ENCODE results near the gene PTGR3.

Gene PTGR3

DNA sequence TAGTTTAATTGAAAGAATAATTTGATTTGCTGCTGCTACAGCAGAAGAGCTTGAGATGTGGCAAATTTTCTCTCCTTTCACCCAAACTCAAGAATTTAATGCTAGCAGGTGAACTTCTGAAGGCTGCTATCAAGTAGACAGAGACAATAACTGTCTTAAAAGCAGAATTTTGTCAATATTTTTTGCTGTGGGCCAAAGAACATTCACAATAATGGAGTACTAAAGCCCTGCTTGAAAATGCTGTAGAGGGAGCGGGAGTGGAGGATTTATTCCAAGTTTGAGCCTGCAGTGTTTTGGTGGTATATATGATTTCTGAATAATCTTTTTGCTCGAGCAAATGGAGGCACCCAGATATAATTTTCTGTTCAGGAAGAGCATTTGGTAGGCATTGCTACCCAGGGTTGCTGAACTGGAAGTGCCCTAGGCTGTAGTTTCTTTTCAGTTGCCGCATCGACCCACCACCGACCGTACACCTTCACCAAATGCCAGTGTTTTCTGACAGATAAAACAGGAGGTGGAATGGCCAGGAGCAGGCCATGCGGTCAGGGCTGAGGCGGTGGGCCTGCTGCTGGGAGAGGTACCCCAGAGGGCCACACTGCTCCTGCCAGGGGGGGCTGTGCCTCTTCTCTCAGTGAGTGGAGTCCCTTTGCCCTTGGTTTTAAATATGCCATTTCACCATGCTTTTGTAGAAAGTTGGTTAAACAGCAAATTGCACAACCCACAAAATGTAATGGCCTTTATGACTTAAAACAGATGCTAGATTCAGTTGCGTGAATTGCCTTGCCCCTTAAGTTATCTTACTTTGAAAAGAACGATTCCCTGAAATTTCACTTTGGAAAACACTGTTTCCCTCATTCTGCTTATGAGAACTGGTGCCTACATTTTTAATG is 38.0 kb upstream of the PTGR3 start:
- no peaks in the 10 kb centered on the region for H3K36me3 ChIP-seq (ENCODE audit: insufficient read depth, low read length)
- H3K4me1 ChIP-seq (ENCODE audit: insufficient read depth, low read length): no peaks in the 10 kb centered on the region
- H3K9ac ChIP-seq (ENCODE audit: low read depth, low read length): no peak overlapping the region
- H3K9me3 ChIP-seq (ENCODE audit: control insufficient read depth, insufficient read depth, low read length): no peaks in the 10 kb centered on the region

DNA sequence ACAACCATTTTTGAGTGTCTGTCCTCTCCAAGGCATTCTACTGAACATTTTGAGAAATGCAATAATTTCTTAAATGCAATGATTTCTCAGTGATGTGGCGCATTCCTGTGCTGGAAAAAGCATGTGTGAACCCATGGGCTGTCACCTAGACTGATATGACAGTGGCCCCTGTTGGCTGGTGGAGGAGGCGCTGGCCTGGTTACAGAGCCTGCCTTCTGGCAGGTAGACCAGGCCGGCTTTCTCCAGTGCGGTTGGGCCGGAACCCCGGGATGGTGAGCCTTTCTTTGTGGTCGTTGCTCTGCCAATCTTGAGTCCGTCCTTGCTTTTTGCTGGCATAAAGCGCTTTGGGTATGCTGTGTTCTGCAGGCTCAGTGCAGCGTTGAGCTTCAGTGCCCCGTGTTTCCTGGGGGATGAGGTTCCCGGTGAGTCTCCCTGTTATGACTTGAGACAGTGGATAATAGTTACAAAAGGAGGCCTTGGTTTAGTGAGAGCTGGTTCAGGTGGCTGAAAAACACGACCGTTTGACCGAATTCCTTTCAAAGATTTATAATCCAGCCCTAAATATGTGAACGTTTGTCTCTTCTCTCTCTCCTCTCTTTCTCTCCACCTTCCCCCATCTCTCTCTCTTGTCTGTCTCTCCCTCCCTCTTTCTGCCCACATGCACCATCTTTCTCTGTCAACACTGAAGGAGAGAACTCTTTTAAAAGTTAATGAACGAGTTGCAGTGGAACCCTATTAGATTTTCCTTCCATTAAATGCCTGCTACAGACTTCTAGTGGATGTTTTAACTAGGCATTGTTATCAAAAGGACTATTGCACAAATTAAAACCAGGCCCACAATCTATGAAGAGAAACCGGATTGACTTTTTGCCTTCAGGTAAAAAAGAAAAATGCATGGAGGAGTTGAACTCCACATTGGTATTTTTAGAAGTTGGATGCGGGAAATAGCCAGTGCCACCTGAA is 35.7 kb upstream of the PTGR3 start:
- Histone ChIP-seq H3K4me1 (ENCODE audit: insufficient read depth, low read length) (no peaks in the 10 kb centered on the region), H3K9ac (ENCODE audit: low read depth, low read length) (no peak overlapping the region), H3K36me3 (ENCODE audit: insufficient read depth, low read length) (no peaks in the 10 kb centered on the region), H3K9me3 (ENCODE audit: control insufficient read depth, insufficient read depth, low read length) (no peaks in the 10 kb centered on the region)

DNA sequence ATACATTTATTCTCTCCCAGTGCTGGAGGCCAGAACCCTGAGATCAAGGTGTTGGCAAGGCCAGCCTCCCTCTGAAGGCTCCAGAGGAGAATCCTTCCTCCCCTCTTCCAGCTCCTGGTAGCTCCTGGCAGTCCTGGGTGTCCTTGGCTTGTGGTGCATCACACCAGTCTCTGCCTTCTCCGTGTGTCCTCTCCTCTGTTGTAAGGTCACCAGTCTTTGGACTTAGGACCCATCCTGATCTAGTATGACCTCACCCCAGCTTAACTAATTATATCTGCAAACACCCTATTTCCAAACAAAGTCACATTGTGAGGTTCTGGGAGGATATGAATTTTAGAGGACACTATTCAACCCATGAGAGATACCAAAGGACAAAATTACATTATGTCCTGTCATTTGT is 32.8 kb upstream of the PTGR3 start:
- no peaks in the 10 kb centered on the region for H3K36me3 ChIP-seq (ENCODE audit: insufficient read depth, low read length)
- H3K9me3 ChIP-seq (ENCODE audit: control insufficient read depth, insufficient read depth, low read length): no peaks in the 10 kb centered on the region
- H3K9ac ChIP-seq (ENCODE audit: low read depth, low read length): no peak overlapping the region
- no peaks in the 10 kb centered on the region for H3K4me1 ChIP-seq (ENCODE audit: insufficient read depth, low read length)

DNA sequence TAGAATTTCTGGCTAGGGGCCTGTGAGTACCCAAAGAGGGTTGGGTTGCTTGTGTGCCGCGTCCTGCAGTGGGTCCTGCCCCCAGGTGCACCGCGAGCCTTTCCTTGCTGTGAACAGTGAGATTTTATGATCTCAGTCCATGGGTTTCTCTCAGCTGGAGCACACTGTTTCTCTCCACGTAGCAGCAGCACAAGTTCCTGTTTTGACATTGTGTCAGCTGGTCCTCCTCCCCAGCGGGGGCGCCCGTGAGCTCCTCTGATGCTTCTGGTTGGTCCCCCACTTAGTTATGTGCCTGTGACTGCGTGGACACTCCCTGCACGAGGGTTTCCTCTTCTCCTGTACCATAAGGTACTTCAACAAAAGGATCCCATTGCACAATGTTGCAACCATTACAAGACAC is 31.5 kb upstream of the PTGR3 start:
- Histone ChIP-seq H3K36me3 (ENCODE audit: insufficient read depth, low read length) (no peaks in the 10 kb centered on the region), H3K9me3 (ENCODE audit: control insufficient read depth, insufficient read depth, low read length) (no peaks in the 10 kb centered on the region), H3K9ac (ENCODE audit: low read depth, low read length) (no peak overlapping the region), H3K4me1 (ENCODE audit: insufficient read depth, low read length) (no peaks in the 10 kb centered on the region)

DNA sequence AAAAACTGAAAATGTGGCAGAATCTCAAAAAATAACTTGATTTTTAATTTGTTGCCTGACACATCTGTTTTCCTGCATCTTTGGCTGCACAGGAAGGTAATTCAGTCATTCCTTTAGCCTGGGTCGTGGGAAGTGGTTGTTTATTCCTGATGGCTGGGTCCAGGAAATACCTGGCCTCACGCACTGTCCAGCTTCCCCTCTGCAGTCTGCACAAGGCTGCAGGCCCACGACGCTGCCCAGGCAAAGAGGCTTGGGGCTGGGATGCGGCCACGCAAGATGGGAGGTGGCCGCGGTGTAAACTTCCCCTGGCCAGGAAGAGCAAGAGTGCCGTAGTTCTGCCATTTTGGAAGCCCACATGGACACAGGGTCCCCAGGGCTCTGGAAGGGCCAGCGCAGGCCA is 29.8 kb upstream of the PTGR3 start:
- Histone ChIP-seq H3K36me3 (ENCODE audit: insufficient read depth, low read length) (no peaks in the 10 kb centered on the region), H3K9me3 (ENCODE audit: control insufficient read depth, insufficient read depth, low read length) (no peaks in the 10 kb centered on the region), H3K4me1 (ENCODE audit: insufficient read depth, low read length) (no peaks in the 10 kb centered on the region), H3K9ac (ENCODE audit: low read depth, low read length) (no peak overlapping the region)

DNA sequence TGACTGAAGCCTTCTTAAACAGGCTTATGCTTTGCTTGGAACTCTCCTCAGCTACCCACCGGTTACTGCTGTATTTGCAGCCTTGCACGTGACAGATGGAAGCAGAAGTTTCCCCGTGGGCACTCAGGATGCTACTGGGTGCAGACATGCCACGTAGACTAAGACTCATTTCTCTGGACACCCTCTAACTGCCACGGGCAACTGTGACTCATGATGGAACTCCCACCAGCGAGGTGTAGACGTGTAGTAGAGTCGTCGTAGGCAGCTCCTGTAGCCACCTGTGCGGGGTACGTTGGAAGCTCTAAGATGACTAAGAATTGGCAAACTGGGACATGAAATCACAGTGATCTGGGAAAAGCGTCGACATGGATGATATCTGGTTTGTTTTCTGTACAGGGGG is 29.2 kb upstream of the PTGR3 start:
- Histone ChIP-seq H3K4me1 (ENCODE audit: insufficient read depth, low read length) (no peaks in the 10 kb centered on the region), H3K9me3 (ENCODE audit: control insufficient read depth, insufficient read depth, low read length) (no peaks in the 10 kb centered on the region), H3K36me3 (ENCODE audit: insufficient read depth, low read length) (no peaks in the 10 kb centered on the region), H3K9ac (ENCODE audit: low read depth, low read length) (no peak overlapping the region)

DNA sequence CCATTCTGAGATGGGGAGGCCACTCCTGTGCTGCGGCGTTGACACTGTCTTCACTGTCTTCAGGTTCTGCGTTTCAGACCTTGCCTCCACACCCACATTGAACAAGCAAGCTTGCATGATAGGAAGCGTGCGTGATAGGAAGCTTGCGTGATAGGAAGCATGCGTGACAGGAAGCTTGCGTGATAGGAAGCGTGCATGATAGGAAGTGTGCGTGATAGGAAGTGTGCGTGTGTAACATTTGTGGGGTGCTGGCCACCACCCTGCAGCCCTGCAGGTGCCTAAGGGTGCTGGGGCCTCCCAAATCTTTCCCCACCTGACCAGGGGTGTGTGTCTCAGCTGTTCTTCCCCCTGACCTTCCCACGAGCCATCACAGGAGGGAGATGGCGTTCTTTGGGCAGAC is 27.0 kb upstream of the PTGR3 start:
- Histone ChIP-seq H3K4me1 (ENCODE audit: insufficient read depth, low read length) (no peaks in the 10 kb centered on the region), H3K36me3 (ENCODE audit: insufficient read depth, low read length) (no peaks in the 10 kb centered on the region), H3K9ac (ENCODE audit: low read depth, low read length) (no peak overlapping the region), H3K9me3 (ENCODE audit: control insufficient read depth, insufficient read depth, low read length) (no peaks in the 10 kb centered on the region)

DNA sequence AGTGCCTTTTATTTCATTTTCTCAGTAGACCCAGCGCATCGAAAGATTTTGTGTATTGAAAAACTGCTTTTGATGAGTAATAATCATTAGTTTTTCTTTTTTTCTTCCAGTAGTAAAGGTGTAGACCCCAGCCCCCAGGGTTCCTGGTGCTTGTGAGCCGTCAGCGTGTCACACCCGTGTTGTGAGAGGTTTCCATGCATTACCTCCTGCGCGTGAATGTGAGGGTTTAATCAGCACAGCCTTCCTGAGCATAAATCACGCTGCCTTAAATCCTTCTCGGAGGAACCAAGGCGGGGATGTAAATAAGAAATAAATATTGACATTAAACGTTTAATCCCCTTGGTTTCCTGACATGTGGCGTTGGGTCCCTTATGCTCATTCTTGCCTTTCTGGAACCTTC is 26.0 kb upstream of the PTGR3 start:
- Histone ChIP-seq H3K9me3 (ENCODE audit: control insufficient read depth, insufficient read depth, low read length) (no peaks in the 10 kb centered on the region), H3K36me3 (ENCODE audit: insufficient read depth, low read length) (no peaks in the 10 kb centered on the region), H3K4me1 (ENCODE audit: insufficient read depth, low read length) (no peaks in the 10 kb centered on the region), H3K9ac (ENCODE audit: low read depth, low read length) (no peak overlapping the region)

DNA sequence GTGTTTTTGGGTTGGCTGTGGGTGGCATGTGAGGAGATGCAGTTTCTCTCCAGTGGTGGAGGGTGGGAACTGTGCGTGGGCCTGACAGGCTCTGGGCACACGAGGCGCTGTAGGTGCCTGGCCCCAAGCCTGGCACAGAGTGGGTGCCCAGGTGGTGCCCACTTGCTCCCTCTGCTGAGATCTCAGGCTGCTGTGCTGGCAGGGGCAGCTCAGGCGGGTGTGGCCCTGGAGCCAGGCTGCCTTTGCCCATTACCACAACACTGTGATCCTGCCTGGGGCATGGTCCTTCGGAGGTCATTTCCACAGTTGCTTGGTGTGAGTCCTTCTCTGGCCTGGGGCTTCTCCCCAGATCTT is 22.1 kb upstream of the PTGR3 start:
- H3K9ac ChIP-seq (ENCODE audit: low read depth, low read length): no peak overlapping the region
- no peaks in the 10 kb centered on the region for H3K36me3 ChIP-seq (ENCODE audit: insufficient read depth, low read length)
- H3K4me1 ChIP-seq (ENCODE audit: insufficient read depth, low read length): no peaks in the 10 kb centered on the region
- no peaks in the 10 kb centered on the region for H3K9me3 ChIP-seq (ENCODE audit: control insufficient read depth, insufficient read depth, low read length)

DNA sequence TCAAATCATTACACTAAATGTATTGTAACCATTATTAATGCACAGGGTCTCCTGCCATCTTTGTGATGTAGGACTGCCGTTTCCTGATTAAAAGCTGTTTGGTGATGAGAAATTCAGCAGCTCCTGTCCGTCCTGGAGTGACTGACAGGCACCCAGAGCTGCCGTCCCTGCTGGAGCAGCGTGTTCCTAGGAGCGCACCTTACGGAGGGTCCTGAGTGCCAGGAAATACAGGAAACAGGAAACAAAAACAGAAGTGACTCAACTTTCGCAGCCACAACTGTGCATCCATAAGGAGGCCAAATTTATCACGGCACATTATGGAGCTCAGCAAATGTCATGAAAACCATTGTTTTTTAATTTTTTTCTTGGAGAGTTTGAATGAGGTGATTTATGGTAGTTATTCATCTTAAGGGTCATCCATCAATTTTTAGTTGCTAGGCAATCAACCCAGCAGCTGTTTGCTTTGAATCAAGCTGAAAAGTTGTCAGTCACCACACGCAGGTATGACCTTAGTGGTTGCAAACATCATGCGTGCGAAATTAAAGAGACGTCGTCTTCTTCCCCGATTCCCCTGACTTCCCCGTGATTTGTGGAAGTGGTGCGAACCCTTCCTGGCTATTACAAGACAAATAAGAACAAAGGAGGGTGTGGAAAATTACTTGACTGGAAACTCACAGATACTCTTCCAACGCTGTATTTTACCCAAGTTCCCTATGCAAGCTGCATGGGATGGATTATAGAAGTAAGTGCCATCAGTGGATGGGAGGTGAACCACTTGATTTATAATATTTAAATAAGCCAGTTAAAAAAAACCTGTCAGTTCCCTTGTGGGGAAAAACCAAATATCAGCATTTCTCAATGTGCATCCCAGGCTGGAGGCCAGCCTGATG is 21.5 kb upstream of the PTGR3 start:
- no peaks in the 10 kb centered on the region for H3K4me1 ChIP-seq (ENCODE audit: insufficient read depth, low read length)
- no peak overlapping the region for H3K9ac ChIP-seq (ENCODE audit: low read depth, low read length)
- no peaks in the 10 kb centered on the region for H3K36me3 ChIP-seq (ENCODE audit: insufficient read depth, low read length)
- H3K9me3 ChIP-seq (ENCODE audit: control insufficient read depth, insufficient read depth, low read length): no peaks in the 10 kb centered on the region

DNA sequence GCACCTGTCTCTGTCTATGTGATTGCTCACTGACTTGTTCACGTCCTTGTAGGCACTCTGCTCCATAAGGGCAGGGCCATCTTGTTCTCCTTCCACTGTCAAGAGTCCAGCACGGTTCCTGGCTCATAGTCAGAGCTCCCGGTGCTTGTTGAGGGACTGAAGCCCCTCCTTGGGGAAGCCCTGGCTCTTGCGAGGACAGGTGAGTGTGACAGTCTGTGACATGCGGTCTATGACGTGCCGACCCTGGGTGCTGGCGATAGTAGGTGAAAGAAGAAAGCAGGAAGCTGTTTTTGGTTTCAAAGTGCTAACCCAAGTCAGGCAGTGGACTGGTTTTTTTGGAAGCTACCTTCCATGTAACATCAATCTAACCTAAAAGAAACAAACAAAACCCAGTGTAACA is 20.5 kb upstream of the PTGR3 start:
- Histone ChIP-seq H3K9ac (ENCODE audit: low read depth, low read length) (no peak overlapping the region), H3K4me1 (ENCODE audit: insufficient read depth, low read length) (no peaks in the 10 kb centered on the region), H3K9me3 (ENCODE audit: control insufficient read depth, insufficient read depth, low read length) (no peaks in the 10 kb centered on the region), H3K36me3 (ENCODE audit: insufficient read depth, low read length) (no peaks in the 10 kb centered on the region)

DNA sequence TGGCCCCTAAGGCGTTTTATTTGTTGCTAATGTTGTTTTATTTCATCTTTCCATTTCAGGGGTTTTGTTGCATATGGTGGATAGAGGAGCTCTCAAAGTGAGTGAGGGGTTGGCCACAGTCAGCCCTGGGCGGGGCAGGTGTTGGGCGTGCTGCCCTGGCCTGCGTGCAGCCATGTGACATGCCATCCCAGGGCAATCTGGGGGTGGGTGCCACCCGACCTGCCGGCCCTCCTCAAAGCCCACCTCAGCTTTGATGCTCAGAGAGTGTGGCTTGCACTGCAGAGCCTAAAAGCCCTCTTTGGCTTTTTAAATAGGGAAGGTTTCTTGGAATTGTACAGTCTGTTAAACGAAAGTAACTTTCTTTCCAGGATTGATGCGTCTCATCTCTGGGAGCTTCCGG is 20.0 kb upstream of the PTGR3 start:
- Histone ChIP-seq H3K9me3 (ENCODE audit: control insufficient read depth, insufficient read depth, low read length) (no peaks in the 10 kb centered on the region), H3K9ac (ENCODE audit: low read depth, low read length) (no peak overlapping the region), H3K36me3 (ENCODE audit: insufficient read depth, low read length) (no peaks in the 10 kb centered on the region), H3K4me1 (ENCODE audit: insufficient read depth, low read length) (no peaks in the 10 kb centered on the region)

DNA sequence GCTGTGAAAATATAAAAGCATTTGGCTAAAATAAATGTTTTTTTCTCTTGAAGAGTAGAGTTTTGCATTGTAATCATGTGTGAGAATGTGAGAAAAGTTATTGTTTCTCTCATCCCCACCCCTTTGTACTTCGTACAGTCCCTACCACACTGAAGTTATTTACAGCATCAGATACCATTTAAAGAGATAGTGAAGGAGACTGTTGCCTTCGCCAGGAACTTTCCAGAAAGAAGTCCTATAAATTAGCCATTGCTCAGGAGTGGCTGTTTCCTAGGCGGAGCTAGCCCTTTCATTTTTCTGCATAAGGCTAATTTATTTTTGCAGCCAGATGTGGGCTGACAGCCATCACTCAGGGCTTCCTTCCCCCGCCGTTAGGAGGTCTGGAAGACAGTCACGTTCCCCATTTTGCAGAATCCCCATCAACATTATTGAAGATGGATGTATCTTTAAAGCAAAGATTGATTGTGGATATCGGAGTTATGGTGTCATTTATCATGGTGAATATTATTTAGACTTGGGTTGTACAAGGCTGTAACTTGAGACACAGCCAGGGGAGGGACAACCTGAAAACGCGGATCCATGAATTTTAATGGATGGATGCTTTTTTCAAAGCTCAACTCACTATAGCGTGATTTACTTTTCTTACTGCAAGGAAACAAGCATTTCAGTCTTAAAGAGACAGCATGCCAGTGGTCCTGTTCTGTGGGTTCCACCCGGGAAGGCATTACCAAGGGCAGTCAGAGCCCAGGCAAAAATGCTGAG is 18.8 kb upstream of the PTGR3 start:
- Histone ChIP-seq H3K9ac (ENCODE audit: low read depth, low read length) (no peak overlapping the region), H3K4me1 (ENCODE audit: insufficient read depth, low read length) (no peaks in the 10 kb centered on the region), H3K36me3 (ENCODE audit: insufficient read depth, low read length) (no peaks in the 10 kb centered on the region)

DNA sequence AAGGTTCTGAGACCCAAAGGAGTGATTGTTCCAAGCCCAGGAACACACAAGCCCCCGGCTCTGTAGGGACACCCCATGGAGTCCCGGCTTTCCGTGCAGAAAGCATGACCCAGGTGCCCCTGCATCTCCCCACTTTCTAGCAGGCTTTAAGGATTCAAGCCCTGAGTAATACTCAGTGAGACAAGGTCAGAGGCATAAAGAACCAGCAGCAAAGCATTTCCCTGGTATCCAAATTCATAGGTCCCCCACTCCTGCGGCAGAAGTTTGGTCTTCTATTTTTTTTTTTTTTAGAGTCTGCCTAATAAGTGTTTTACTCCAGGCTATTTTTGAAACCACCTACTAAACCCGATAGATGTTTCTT is 18.0 kb upstream of the PTGR3 start:
- H3K9ac ChIP-seq (ENCODE audit: low read depth, low read length): no peak overlapping the region
- H3K36me3 ChIP-seq (ENCODE audit: insufficient read depth, low read length): no peaks in the 10 kb centered on the region
- no peaks in the 10 kb centered on the region for H3K9me3 ChIP-seq (ENCODE audit: control insufficient read depth, insufficient read depth, low read length)
- H3K4me1 ChIP-seq (ENCODE audit: insufficient read depth, low read length): no peaks in the 10 kb centered on the region

More for the DNA sequence above, 18.8 kb upstream of the PTGR3 start:
- no peaks in the 10 kb centered on the region for H3K9me3 ChIP-seq (ENCODE audit: control insufficient read depth, insufficient read depth, low read length)

All from ES-I3 (cell line).